Neural progenitor cell (in vitro differentiated cells): Measurements from ENCODE around the gene HIRA.

Experiments used
- EZH2phosphoT487 ChIP-seq: fragments of 200-600 bp; sonication (generic); IDR thresholded peaks from 2 replicates; pipeline ENCODE4 v1.6.1; 2017; ENCODE audit warnings: antibody characterized with exemption
- TF ChIP-seq, protein P1 (sequence below): fragments of 200-600 bp; sonication (generic); IDR thresholded peaks from 2 replicates; pipeline ENCODE4 v1.5.1; 2017; ENCODE audit warnings: antibody characterized with exemption, mild to moderate bottlenecking

DNA sequence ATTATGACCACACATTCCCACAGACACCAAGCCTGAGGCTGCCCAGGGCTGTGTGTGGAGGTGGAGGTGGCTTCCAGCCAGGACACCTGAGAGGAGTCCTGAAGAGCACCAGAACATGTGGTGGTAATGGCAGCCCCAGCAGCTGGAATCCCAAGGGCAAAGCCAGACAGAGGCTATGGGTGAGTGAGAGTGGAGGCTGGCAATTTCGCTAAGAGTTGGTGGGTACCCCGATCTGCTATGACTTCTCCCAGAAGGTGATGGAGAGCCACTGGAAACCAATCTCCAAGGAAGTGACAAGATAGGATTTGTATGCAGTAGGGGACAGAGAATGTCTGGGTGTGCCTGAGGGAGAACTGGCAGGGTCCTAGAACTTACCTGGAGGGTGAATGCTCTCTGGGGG is 70.7 kb downstream of the HIRA start:
- TF ChIP-seq, protein P1, sequence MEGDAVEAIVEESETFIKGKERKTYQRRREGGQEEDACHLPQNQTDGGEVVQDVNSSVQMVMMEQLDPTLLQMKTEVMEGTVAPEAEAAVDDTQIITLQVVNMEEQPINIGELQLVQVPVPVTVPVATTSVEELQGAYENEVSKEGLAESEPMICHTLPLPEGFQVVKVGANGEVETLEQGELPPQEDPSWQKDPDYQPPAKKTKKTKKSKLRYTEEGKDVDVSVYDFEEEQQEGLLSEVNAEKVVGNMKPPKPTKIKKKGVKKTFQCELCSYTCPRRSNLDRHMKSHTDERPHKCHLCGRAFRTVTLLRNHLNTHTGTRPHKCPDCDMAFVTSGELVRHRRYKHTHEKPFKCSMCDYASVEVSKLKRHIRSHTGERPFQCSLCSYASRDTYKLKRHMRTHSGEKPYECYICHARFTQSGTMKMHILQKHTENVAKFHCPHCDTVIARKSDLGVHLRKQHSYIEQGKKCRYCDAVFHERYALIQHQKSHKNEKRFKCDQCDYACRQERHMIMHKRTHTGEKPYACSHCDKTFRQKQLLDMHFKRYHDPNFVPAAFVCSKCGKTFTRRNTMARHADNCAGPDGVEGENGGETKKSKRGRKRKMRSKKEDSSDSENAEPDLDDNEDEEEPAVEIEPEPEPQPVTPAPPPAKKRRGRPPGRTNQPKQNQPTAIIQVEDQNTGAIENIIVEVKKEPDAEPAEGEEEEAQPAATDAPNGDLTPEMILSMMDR = no peak
- TF ChIP-seq EZH2phosphoT487 = no peak
